Lower lobe of right lung (tissue), 2 donors: ENCODE measurements around the gene TAS1R1. TPM values are rescaled to one million over a fixed set of nuclear protein-coding genes. Genes with fewer than 3 reads are reported as not detected.

ENCODE experiments used
- ATAC-seq, 2 donors: fragments of 200-7000 bp; cut with Tn5 transposase; one replicate each; pipeline ENCODE4 v1.9.1; 2020 to 2022; ENCODE audit warnings: mild to moderate bottlenecking in 2 of 2, moderate library complexity in 2 of 2
- DNase-seq: peaks from one replicate; pipeline ENCODE4 v3.0.0-alpha.2; 2020
- H3K27ac ChIP-seq: fragments of 200-600 bp; one replicate; pipeline ENCODE4 v1.8.0; 2022
- H3K27me3 ChIP-seq: fragments of 200-600 bp; one replicate; pipeline ENCODE4 v1.8.0; 2022; ENCODE audit warnings: low read depth
- H3K36me3 ChIP-seq: fragments of 200-600 bp; one replicate; pipeline ENCODE4 v1.8.0; 2022; ENCODE audit warnings: mild to moderate bottlenecking
- H3K4me1 ChIP-seq: fragments of 200-600 bp; one replicate; pipeline ENCODE4 v1.8.0; 2022
- H3K4me3 ChIP-seq: fragments of 200-600 bp; one replicate; pipeline ENCODE4 v1.8.0; 2022; ENCODE audit warnings: mild to moderate bottlenecking
- H3K9me3 ChIP-seq: fragments of 200-600 bp; one replicate; pipeline ENCODE4 v1.8.0; 2022
- intact Hi-C: fragments of 100-400 bp; cut with DNase I; formaldehyde crosslinking; loops from one replicate; pipeline ENCODE4 v1.11.0; 2022
- total RNA-seq: library from RNA; stranded (reverse); fragmentation: NEBNext Ultra II Directional; extraction: Animal tissue kit (Norgen Biotek cat#: 25700); gene quantifications from one replicate; pipeline ENCODE4 v1.2.1, GENCODE V29; 2021
- TF ChIP-seq, protein P1 (sequence below): fragments of 200-600 bp; IDR thresholded peaks from one replicate; pipeline ENCODE4 v1.8.0; 2022; ENCODE audit warnings: antibody characterized with exemption, mild to moderate bottlenecking
- donor health status: DM: no; HTN: yes; CAD: no; lungs with severe emphysema.

The TAS1R1 gene
- total RNA-seq, 1 donor from 2014 or later = 0.27 TPM

DNA sequence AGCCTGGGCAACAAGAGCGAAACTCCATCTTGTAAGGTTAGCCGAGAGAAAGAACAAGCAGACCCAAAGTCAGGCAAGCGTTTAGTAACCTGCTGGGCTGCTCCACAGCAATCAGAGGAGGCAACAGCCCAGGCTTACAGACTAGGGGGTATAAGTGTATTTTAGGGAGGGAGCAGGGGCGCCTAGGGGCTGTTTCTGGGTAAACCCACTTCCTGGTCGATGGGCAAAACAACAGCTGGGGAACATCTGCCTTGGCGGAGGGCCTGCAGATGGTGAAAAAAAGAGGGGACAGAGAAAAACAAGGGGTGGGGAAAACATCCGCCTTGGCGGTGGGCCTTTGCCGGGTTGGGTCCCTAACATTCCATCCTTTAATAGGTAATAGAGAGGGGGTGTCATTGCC lies 5.2 kb downstream of the TAS1R1 start:
- ATAC-seq (no peak), DNase-seq (no peak)
- H3K27me3 ChIP-seq = no peaks in the 10 kb centered on the region
- no peaks in the 10 kb centered on the region for H3K36me3 ChIP-seq
- TF ChIP-seq, protein P1, sequence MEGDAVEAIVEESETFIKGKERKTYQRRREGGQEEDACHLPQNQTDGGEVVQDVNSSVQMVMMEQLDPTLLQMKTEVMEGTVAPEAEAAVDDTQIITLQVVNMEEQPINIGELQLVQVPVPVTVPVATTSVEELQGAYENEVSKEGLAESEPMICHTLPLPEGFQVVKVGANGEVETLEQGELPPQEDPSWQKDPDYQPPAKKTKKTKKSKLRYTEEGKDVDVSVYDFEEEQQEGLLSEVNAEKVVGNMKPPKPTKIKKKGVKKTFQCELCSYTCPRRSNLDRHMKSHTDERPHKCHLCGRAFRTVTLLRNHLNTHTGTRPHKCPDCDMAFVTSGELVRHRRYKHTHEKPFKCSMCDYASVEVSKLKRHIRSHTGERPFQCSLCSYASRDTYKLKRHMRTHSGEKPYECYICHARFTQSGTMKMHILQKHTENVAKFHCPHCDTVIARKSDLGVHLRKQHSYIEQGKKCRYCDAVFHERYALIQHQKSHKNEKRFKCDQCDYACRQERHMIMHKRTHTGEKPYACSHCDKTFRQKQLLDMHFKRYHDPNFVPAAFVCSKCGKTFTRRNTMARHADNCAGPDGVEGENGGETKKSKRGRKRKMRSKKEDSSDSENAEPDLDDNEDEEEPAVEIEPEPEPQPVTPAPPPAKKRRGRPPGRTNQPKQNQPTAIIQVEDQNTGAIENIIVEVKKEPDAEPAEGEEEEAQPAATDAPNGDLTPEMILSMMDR = no peak
- H3K27ac ChIP-seq = no peak overlapping the region
- intact Hi-C loops = no loop called here
- H3K9me3 ChIP-seq = no peaks in the 10 kb centered on the region
- no peaks in the 10 kb centered on the region for H3K4me1 ChIP-seq
- H3K4me3 ChIP-seq = no peak overlapping the region

DNA sequence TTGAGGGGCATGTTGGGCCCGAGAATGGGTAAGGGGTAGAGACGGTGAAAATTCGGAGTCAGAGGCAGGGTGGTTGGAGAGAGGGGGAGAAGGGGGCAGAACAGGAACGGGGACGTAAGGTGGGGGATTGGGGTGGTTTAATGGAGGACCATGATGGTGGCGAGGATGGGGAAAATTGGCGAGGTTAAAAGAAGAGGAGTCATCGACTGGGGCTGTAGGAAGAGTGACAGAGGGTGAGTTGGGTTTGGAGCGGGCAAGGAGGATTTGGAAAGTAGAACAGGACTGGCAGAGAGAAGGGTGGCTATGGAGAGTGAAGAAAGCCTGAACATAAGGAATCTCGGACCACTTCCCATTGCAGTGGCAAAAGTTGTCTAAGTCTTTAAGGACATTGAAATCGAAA lies 13.9 kb downstream of the TAS1R1 start:
- no peak for DNase-seq
- H3K4me3 ChIP-seq = no peak overlapping the region
- H3K27me3 ChIP-seq = no peaks in the 10 kb centered on the region
- intact Hi-C loops = no loop called here
- peaks cover 6% of the 10 kb centered on the region for H3K9me3 ChIP-seq
- no peaks in the 10 kb centered on the region for H3K4me1 ChIP-seq
- TF ChIP-seq, protein P1 = no peak
- no peaks in the 10 kb centered on the region for H3K36me3 ChIP-seq
- no peak for ATAC-seq
- no peak overlapping the region for H3K27ac ChIP-seq

DNA sequence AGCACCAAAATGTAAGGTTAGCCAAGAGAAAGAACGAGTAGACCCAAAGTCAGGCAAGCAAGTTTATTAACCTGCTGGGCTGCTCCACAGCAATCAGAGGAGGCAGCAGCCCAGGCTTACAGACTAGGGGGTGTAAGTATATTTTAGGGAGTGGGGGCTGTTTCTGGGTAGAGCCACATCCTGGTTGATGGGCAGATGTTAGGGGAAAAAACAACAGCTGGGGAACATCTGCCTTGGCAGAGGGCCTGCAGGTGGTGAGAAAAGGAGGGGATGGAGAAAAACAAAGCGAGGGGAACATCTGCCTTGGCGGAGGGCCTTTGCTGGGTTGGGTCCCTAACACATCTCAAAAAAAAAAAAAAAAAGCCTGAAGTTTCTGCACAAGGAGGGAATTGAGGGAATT lies 15.0 kb downstream of the TAS1R1 start:
- Histone ChIP-seq H3K36me3 (no peaks in the 10 kb centered on the region), H3K4me1 (no peaks in the 10 kb centered on the region), H3K27me3 (no peaks in the 10 kb centered on the region), H3K27ac (no peak overlapping the region), H3K4me3 (no peak overlapping the region), H3K9me3 (peaks cover 6% of the 10 kb centered on the region)
- intact Hi-C loops = no loop called here
- ATAC-seq (no peak), DNase-seq (no peak)
- TF ChIP-seq, protein P1 = no peak

DNA sequence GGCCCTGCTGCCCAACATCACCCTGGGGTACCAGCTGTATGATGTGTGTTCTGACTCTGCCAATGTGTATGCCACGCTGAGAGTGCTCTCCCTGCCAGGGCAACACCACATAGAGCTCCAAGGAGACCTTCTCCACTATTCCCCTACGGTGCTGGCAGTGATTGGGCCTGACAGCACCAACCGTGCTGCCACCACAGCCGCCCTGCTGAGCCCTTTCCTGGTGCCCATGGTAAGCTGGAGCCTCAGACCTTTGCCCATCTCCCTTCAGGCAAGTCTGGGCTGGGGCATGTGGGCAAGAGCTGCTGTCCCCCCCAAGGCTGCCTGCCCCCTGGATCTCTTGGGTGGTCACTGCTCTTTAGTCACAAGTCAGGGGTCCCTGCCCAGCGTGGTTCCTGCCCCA lies 15.9 kb downstream of the TAS1R1 start:
- H3K36me3 ChIP-seq = no peaks in the 10 kb centered on the region
- DNase-seq (no peak), ATAC-seq (no peak)
- H3K9me3 ChIP-seq = peaks cover 6% of the 10 kb centered on the region
- H3K4me3 ChIP-seq = no peak overlapping the region
- no peaks in the 10 kb centered on the region for H3K27me3 ChIP-seq
- intact Hi-C loops = no loop called here
- H3K4me1 ChIP-seq = no peaks in the 10 kb centered on the region
- TF ChIP-seq, protein P1 = no peak
- H3K27ac ChIP-seq = no peak overlapping the region

DNA sequence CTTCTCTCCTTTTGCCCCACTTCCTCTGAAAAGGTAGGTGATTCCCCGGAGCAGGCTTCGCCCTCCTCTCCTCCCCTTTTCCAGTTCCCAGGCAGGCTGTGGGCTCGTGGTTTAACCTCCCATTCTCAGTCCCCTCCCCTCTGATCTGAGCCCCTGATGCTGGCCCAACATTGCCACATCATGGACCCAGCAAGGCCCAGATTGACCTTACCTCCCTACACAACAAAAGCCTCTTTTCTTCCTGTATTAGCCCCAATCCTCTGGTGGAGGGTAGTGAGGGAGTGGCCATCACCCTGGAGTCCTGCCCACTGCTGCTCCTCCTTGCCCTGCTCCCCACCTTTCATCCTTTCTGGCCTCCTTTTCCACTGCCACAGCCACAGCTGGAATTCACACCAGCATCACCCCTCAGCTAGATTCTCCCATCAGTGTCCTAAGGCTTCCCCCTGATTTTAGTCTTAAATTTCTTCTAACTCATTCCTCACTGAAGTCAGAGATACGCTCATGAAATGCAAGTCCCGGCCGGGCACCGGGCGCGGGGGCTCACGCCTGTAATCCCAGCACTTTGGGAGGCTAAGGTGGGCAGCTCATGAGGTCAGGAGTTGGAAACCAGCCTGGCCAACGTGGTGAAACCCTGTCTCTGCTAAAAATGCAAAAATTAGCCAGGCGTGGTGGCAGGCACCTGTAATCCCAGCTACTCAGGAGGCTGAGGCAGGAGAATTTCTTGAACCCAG lies 17.7 kb downstream of the TAS1R1 start:
- Histone ChIP-seq H3K27ac (no peak overlapping the region), H3K9me3 (peaks cover 6% of the 10 kb centered on the region), H3K4me1 (no peaks in the 10 kb centered on the region), H3K27me3 (no peaks in the 10 kb centered on the region), H3K4me3 (no peak overlapping the region), H3K36me3 (no peaks in the 10 kb centered on the region)
- intact Hi-C loops = no loop called here
- TF ChIP-seq, protein P1 = no peak
- DNase-seq = no peak
- no peak for ATAC-seq
